GM12878 (cell line): ENCODE results near the gene TPBGL.

Source experiments
- RAD21 ChIP-seq: IDR thresholded peaks from 2 replicates; pipeline ENCODE4 v1.6.1; 2011; ENCODE audit warnings: mild to moderate bottlenecking, low read depth, low read length, moderate library complexity; ENCODE audit not compliant: insufficient read depth
- TF ChIP-seq, protein P1 (sequence below), 3 experiments: IDR thresholded peaks in 2 of 3; conservative IDR thresholded peaks in 1 of 3; 2 replicates each; pipeline ENCODE4 v1.5.1; 2011; ENCODE audit warnings: low read depth in 3 of 3, low read length in 3 of 3, mild to moderate bottlenecking in 3 of 3, control low read depth in 2 of 3, moderate library complexity in 2 of 3, inconsistent platforms in 1 of 3, mixed read lengths in 1 of 3; ENCODE audit not compliant: control insufficient read depth in 2 of 3, insufficient read depth in 1 of 3; ENCODE audit errors: extremely low read depth in 1 of 3

DNA sequence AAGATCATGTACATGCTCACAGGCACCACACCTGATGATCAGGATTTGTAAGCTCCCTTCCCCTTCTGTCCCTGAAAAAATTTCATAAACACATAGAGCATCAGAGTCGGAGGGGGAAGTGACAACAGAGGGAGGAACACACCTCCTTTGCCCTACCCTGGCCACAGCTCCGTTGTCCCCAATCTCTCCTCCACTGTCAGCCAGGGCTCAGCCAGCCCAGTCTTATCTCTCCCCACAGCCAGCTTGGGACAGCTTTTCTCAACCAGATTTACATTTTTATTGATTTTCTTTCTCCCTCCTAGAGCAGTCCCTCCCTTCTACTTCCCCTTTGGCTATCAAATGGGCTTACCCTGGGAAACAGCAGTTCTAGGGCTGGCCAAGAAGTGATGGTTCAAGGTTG, 32.1 kb upstream of the TPBGL start:
- TF ChIP-seq, protein P1, sequence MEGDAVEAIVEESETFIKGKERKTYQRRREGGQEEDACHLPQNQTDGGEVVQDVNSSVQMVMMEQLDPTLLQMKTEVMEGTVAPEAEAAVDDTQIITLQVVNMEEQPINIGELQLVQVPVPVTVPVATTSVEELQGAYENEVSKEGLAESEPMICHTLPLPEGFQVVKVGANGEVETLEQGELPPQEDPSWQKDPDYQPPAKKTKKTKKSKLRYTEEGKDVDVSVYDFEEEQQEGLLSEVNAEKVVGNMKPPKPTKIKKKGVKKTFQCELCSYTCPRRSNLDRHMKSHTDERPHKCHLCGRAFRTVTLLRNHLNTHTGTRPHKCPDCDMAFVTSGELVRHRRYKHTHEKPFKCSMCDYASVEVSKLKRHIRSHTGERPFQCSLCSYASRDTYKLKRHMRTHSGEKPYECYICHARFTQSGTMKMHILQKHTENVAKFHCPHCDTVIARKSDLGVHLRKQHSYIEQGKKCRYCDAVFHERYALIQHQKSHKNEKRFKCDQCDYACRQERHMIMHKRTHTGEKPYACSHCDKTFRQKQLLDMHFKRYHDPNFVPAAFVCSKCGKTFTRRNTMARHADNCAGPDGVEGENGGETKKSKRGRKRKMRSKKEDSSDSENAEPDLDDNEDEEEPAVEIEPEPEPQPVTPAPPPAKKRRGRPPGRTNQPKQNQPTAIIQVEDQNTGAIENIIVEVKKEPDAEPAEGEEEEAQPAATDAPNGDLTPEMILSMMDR (IDR thresholded peaks at IDR 0.05 in 2 of 3, conservative IDR thresholded peaks at IDR 0.05 in 1 of 3; ENCODE audit: control insufficient read depth in 2 of 3, extremely low read depth in 1 of 3, insufficient read depth in 1 of 3, low read depth in 3 of 3, low read length in 3 of 3) = no peak
- no peak for TF ChIP-seq RAD21
